Heart right ventricle (tissue), 16 donors: ENCODE data around the gene CYB5R3. TPM values are rescaled to one million over a fixed set of nuclear protein-coding genes. Genes with fewer than 3 reads are reported as not detected.
"Not testable (repeated sequence)": the region's sequence is repeated elsewhere in the genome, so short reads cannot be mapped to it uniquely, and the experiment has no call there.

Experiments used
- ATAC-seq, 8 donors: fragments of 200-7000 bp; cut with Tn5 transposase; one replicate each; pipeline ENCODE4 v1.9.1; 2020; ENCODE audit warnings: mild to moderate bottlenecking in 8 of 8, moderate library complexity in 8 of 8, moderate number of reproducible peaks in 1 of 8
- DNase-seq, 2 donors: peaks; one replicate each; pipeline ENCODE4 v3.0.0-alpha.2; 2020
- H3K27ac ChIP-seq, 10 donors: fragments of 200-600 bp; sonication (generic) in 2 of 10; one replicate each; pipeline versions ENCODE4 v1.5.0 to v1.8.0; 2020 to 2022; ENCODE audit warnings: mild to moderate bottlenecking in 3 of 10
- H3K27me3 ChIP-seq, 7 donors: fragments of 200-600 bp; one replicate each; pipeline ENCODE4 v1.8.0; 2021 to 2022; ENCODE audit warnings: mild to moderate bottlenecking in 2 of 7
- H3K36me3 ChIP-seq, 9 donors: fragments of 200-600 bp; sonication (generic) in 1 of 9; one replicate each; pipeline versions ENCODE4 v1.5.0 to v1.8.0; 2020 to 2022; ENCODE audit warnings: mild to moderate bottlenecking in 2 of 9
- H3K4me1 ChIP-seq, 9 donors: fragments of 200-600 bp; sonication (generic) in 1 of 9; one replicate each; pipeline versions ENCODE4 v1.5.0 to v1.8.0; 2020 to 2022; ENCODE audit warnings: mild to moderate bottlenecking in 4 of 9
- H3K4me3 ChIP-seq, 10 donors: fragments of 200-600 bp; sonication (generic) in 2 of 10; one replicate each; pipeline versions ENCODE4 v1.5.0 to v1.8.0; 2020 to 2022; ENCODE audit warnings: mild to moderate bottlenecking in 7 of 10, moderate library complexity in 2 of 10
- H3K9me3 ChIP-seq, 11 donors: fragments of 200-600 bp in 10 of 11; sonication (generic) in 2 of 11; one replicate each; pipeline versions ENCODE4 v1.5.0 to v1.8.0; 2013 to 2022; ENCODE audit warnings: mild to moderate bottlenecking in 2 of 11, control low read depth in 1 of 11, moderate library complexity in 1 of 11
- WGBS, 2 donors: extraction: QIAGEN DNeasy Blood & Tissue Kit; methylation state at CpG; one replicate each; pipeline ENCODE4 v1.1.7; 2013; ENCODE audit warnings: inconsistent platforms in 1 of 2; 5-methylcytosine and 5-hydroxymethylcytosine counted together
- intact Hi-C, 10 donors: fragments of 100-400 bp; cut with DNase I; formaldehyde crosslinking; loops; one replicate each; pipeline versions ENCODE4 v1.11.1 to v1.14.2; 2022
- polyA plus RNA-seq, 2 donors: library from polyadenylated mRNA; stranded (reverse); fragments of 200-250 nt; gene quantifications; one replicate each; pipeline ENCODE4 v1.2.3, GENCODE V29; 2013
- total RNA-seq, 10 donors: library from RNA; stranded (reverse); fragmentation: NEBNext Ultra II Directional in 3 of 10; extraction: Animal tissue kit (Norgen Biotek cat#: 25700) in 3 of 10; gene quantifications; one replicate each; pipeline versions ENCODE4 v1.2.1 to v1.2.4, GENCODE V29; 2021 to 2023
- TF ChIP-seq, protein P1 (sequence below), 9 donors: fragments of 200-600 bp; sonication (generic) in 2 of 9; IDR thresholded peaks; one replicate each; pipeline versions ENCODE4 v1.5.0 to v1.8.0; 2021 to 2022; ENCODE audit warnings: antibody characterized with exemption in 9 of 9, mild to moderate bottlenecking in 5 of 9, moderate library complexity in 1 of 9
- donor health status: Arrhythmogenic right ventricular cardiomyopathy.
- donor health status: ischemic (EF 13 %, LVEDD 7.1; RV severe dilation, severe dysfunction).
- donor health status: healthy with polysubstance abuse.
- donor health status: DM: no; HTN: yes; CAD: no.
- donor health status: DM: no; HTN: no; CAD: no.
- donor health status: ischemic (EF 25% LVEDD 6.9; RV normal size, moderate dysfunction).
- donor health status: ischemic (EF 25% LVEDD 5.7; RV mildly dilated, moderate dysfunction).
- donor health status: healthy.
- donor health status: DM: yes; HTN: yes; CAD: no.
- donor health status: Ischemic cardiomyopathy.
- donor health status: ischemic (EF 35%, LVEDD 5.7; RV mildly dilated, moderate dysfunction).
- donor health status: nonischemic (EF 11% LVEDD 7.7; RV severe dilation, severe dysfunction).
- donor health status: DM: yes; HTN: yes; CAD: no.
- donor health status: PGD.
- donor health status: ischemic (EF 29% LVEDD 5.4; RV normal size, mild dysfunction).
- donor health status: nonischemic (EF 23%, LVEDD 6.1; RV moderate dilation, normal function).

The CYB5R3 gene
- total and polyA plus RNA-seq, 12 donors = 91.9 to 633 (median 310) TPM

DNA sequence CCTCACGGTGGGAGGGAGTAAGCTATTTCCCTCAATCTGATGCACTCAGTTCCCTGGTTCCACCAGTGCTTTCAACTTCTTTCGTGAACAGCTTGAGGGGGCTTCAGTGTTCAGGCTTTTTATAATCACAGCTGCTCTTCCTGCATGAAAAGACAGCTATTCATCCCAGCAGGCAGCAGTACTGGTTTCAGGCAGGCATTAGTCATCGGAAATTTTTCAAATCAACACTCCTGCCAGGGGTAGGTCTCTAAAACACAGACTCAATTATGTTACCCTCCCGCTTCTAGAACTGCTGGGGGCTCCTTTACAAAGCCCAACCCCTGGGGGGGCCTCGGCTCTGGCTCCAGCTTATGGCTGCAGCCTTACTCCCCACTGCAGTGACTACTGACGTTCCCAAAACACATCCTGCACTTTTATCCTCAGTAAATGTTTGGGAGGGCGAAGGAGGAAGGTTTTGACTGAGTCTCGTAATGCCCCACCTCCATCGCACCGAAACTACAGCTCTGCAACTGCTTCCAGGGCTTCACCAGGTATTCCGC lies 40.3 kb downstream of the CYB5R3 start:
- no peaks in the 10 kb centered on the region for H3K27me3 ChIP-seq
- peak overlapping the region in 9 of 10 donors; percentile 10 to 74 (median 53) for H3K27ac ChIP-seq
- DNase-seq = no peak
- peak in 7 of 8 donors; percentile 7 to 51 (median 27) for ATAC-seq
- H3K4me1 ChIP-seq = peaks cover 17 to 80% (median 76%) of the 10 kb centered on the region in 9 donors
- peaks cover 0 to 63% (median 4%) of the 10 kb centered on the region in 9 donors for H3K36me3 ChIP-seq
- TF ChIP-seq, protein P1, sequence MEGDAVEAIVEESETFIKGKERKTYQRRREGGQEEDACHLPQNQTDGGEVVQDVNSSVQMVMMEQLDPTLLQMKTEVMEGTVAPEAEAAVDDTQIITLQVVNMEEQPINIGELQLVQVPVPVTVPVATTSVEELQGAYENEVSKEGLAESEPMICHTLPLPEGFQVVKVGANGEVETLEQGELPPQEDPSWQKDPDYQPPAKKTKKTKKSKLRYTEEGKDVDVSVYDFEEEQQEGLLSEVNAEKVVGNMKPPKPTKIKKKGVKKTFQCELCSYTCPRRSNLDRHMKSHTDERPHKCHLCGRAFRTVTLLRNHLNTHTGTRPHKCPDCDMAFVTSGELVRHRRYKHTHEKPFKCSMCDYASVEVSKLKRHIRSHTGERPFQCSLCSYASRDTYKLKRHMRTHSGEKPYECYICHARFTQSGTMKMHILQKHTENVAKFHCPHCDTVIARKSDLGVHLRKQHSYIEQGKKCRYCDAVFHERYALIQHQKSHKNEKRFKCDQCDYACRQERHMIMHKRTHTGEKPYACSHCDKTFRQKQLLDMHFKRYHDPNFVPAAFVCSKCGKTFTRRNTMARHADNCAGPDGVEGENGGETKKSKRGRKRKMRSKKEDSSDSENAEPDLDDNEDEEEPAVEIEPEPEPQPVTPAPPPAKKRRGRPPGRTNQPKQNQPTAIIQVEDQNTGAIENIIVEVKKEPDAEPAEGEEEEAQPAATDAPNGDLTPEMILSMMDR (IDR thresholded peaks at IDR 0.05) = no peak
- WGBS, 2 donors = 61% methylated on average over 11 of the region's 11 CpGs
- H3K9me3 ChIP-seq = no peaks in the 10 kb centered on the region
- peak overlapping the region in 1 of 10 donors; percentile 3 for H3K4me3 ChIP-seq
- intact Hi-C loops = no loop called here

DNA sequence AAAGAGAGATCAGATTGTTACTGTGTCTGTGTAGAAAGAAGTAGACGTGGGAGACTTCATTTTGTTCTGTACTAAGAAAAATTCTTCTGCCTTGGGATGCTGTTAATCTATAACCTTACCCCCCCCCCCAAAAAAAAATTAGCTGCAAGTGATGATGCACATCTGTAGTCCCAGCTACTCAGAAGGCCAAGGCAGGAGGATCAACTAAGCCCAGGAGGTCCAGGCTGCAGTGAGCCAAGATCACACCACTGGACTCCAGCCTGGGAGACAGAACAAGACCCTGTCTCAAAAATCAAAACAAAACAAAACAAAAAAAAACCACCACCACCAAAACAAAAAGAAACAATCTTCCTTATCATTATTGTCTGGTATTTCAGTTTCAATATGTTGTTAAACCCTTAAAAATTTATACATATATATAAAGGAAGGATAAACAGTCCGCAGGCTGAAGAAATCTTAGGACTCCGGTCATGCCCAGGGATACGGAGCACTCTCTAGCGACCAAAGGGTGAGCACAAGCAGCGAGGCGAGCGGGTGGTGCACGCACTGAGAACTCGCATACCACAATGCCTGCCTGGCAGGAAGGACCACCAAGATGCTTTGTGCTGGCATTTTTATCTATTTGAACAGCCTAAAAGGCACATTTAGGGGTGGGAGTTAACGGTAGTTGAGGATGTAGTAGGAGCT lies 40.9 kb downstream of the CYB5R3 start:
- peak in 1 of 8 donors; percentile 8 for ATAC-seq
- H3K4me1 ChIP-seq = peaks cover 19 to 80% (median 69%) of the 10 kb centered on the region in 9 donors
- 72 to 77% methylated on average over 11 of the region's 11 CpGs for WGBS, 2 donors
- TF ChIP-seq, protein P1 (IDR thresholded peaks at IDR 0.05) = no peak
- no peak overlapping the region for H3K4me3 ChIP-seq
- no peaks in the 10 kb centered on the region for H3K9me3 ChIP-seq
- peaks cover 0 to 67% (median 4%) of the 10 kb centered on the region in 9 donors for H3K36me3 ChIP-seq
- no peaks in the 10 kb centered on the region for H3K27me3 ChIP-seq
- DNase-seq = no peak
- H3K27ac ChIP-seq = peak overlapping the region in 8 of 10 donors; percentile 7 to 74 (median 51)
- intact Hi-C loops = no loop called here

DNA sequence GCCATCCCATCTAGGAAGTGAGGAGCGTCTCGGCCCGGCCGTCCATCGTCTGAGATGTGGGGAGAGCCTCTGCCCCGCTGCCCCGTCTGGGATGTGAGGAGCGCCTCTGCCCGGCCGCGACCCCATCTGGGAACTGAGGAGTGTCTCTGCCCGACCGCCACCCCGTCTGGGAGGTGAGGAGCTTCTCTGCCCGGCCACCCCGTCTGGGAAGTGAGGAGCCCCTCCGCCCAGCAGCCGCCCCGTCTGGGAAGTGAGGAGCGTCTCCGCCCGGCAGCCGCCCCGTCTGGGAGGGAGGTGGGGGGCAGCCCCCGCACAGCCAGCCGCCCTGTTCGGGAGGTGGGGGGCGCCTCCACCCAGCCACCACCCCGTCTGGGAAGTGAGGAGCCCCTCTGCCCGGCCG lies 41.6 kb downstream of the CYB5R3 start:
- H3K4me3 ChIP-seq, ATAC-seq, intact Hi-C loops, DNase-seq, H3K27me3 ChIP-seq, H3K9me3 ChIP-seq, H3K27ac ChIP-seq: not testable (repeated sequence)
- 92 to 94% methylated on average over 29 to 31 of the region's 31 CpGs for WGBS, 2 donors
- H3K36me3 ChIP-seq = peaks cover 0 to 74% (median 5%) of the 10 kb centered on the region in 9 donors
- H3K4me1 ChIP-seq = peaks cover 12 to 79% (median 63%) of the 10 kb centered on the region in 9 donors

DNA sequence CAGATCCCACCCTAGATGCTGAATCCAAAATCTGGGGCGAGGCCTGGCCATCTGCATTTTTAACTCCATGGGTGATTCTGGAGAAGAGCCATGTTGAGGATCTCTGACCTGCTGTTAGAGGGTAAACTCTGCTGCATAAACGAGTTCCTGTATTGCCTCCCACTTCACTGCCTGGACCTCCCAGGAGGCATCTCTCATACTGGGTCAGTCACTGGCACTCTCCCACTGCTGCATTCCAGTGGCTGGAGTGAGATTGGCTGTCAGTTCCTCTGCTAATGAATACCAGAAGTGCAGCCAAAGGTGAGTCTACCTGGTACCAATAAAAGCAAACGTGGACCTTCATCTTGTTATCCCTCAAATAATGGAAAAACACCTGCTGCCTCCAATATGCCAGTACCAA lies 44.8 kb downstream of the CYB5R3 start:
- Histone ChIP-seq H3K36me3 (peaks cover 0 to 87% (median 32%) of the 10 kb centered on the region in 9 donors), H3K27me3 (no peaks in the 10 kb centered on the region), H3K9me3 (no peaks in the 10 kb centered on the region), H3K4me3 (no peak overlapping the region), H3K27ac (peak overlapping the region in 2 of 10 donors; percentile 2 to 67), H3K4me1 (peaks cover 10 to 51% (median 34%) of the 10 kb centered on the region in 9 donors)
- TF ChIP-seq, protein P1 (IDR thresholded peaks at IDR 0.05) = no peak
- DNase-seq = no peak
- peak in 3 of 8 donors; percentile 41 to 62 (median 53) for ATAC-seq
- 52 to 55% methylated on average over 3 of the region's 3 CpGs for WGBS, 2 donors
- intact Hi-C loops = no loop called here
